Osteocyte (in vitro differentiated cells): ENCODE data around the gene EFS. TPM values are rescaled to one million over a fixed set of nuclear protein-coding genes. Genes with fewer than 3 reads are reported as not detected.

Experiments used
- DNase-seq: peaks from one replicate; pipeline ENCODE4 v3.0.0; 2021; ENCODE audit warnings: mixed read lengths; ENCODE audit not compliant: unreplicated experiment; ENCODE audit errors: extremely low spot score
- H3K27ac Mint-ChIP-seq: one replicate; pipeline ENCODE4 v1.8.0; 2021; ENCODE audit warnings: mild to moderate bottlenecking, mixed read lengths; ENCODE audit not compliant: unreplicated experiment
- H3K27me3 Mint-ChIP-seq: one replicate; pipeline ENCODE4 v1.8.0; 2021; ENCODE audit warnings: mixed read lengths; ENCODE audit not compliant: unreplicated experiment
- H3K36me3 Mint-ChIP-seq: one replicate; pipeline ENCODE4 v1.8.0; 2021; ENCODE audit warnings: mixed read lengths; ENCODE audit not compliant: unreplicated experiment
- H3K4me1 Mint-ChIP-seq: one replicate; pipeline ENCODE4 v1.8.0; 2021; ENCODE audit warnings: mixed read lengths; ENCODE audit not compliant: unreplicated experiment
- H3K4me3 Mint-ChIP-seq: one replicate; pipeline ENCODE4 v1.8.0; 2021; ENCODE audit warnings: mild to moderate bottlenecking, moderate library complexity, mixed read lengths; ENCODE audit not compliant: unreplicated experiment
- H3K9me3 Mint-ChIP-seq: one replicate; pipeline ENCODE4 v1.8.0; 2021; ENCODE audit warnings: mixed read lengths; ENCODE audit not compliant: unreplicated experiment
- total RNA-seq: library from RNA; stranded (reverse); gene quantifications from 2 replicates; pipeline ENCODE4 v1.2.1, GENCODE V29; 2021
- TF ChIP-seq, protein P1 (sequence below): fragments of 200-600 bp; sonication (generic); IDR thresholded peaks from 2 replicates; pipeline ENCODE4 v1.5.0; 2021; ENCODE audit warnings: antibody characterized with exemption, mild to moderate bottlenecking, moderate library complexity

Gene EFS
- total RNA-seq, 1 donor from 2014 or later = 31.9 TPM

DNA sequence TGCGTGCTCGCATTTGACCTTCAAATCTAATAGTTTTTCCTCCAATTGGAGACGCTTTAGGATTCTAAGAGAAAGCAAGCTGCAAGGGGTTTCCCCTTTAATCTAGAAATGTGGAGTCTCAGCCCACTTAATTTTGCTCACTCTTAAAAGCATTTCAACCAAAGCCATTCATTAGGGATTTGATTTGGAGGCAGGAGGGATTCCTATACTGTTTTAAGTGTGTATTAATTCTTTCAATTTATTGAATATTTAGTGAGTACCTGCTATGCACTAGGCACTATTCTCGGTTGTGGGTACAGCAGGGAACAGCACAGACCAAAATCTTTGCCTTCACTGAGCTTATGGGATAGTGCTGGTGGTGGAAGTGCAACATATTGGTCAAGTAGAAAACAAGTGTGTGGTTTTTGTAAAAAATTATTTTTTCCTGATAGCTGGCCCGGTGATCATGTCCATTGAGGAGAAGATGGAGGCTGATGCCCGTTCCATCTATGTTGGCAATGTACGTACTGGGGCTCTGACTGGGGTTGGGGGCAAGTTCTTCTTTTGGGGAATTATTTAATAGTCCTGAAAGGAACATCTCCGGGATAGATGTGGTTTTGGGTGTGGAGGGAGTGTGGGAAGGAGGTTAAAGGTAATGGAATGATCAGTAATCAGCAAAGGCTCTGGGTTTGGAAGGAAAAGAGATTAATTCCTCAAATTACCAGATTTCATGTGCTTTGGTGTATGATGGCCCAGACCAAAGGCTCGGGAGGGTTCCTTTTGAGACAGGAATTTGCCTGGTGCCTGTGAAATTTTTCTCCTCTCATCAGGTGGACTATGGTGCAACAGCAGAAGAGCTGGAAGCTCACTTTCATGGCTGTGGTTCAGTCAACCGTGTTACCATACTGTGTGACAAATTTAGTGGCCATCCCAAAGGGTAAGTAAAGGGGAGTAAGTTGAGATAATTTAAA, 42.1 kb downstream of the EFS start:
- TF ChIP-seq, protein P1, sequence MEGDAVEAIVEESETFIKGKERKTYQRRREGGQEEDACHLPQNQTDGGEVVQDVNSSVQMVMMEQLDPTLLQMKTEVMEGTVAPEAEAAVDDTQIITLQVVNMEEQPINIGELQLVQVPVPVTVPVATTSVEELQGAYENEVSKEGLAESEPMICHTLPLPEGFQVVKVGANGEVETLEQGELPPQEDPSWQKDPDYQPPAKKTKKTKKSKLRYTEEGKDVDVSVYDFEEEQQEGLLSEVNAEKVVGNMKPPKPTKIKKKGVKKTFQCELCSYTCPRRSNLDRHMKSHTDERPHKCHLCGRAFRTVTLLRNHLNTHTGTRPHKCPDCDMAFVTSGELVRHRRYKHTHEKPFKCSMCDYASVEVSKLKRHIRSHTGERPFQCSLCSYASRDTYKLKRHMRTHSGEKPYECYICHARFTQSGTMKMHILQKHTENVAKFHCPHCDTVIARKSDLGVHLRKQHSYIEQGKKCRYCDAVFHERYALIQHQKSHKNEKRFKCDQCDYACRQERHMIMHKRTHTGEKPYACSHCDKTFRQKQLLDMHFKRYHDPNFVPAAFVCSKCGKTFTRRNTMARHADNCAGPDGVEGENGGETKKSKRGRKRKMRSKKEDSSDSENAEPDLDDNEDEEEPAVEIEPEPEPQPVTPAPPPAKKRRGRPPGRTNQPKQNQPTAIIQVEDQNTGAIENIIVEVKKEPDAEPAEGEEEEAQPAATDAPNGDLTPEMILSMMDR = no peak
- Mint-ChIP-seq H3K27ac (peak overlapping the region; percentile 94), H3K4me3 (peak overlapping the region; percentile 94), H3K27me3 (no peaks in the 10 kb centered on the region), H3K9me3 (no peaks in the 10 kb centered on the region), H3K36me3 (peaks cover 31% of the 10 kb centered on the region), H3K4me1 (peaks cover 27% of the 10 kb centered on the region)
- DNase-seq = no peak

DNA sequence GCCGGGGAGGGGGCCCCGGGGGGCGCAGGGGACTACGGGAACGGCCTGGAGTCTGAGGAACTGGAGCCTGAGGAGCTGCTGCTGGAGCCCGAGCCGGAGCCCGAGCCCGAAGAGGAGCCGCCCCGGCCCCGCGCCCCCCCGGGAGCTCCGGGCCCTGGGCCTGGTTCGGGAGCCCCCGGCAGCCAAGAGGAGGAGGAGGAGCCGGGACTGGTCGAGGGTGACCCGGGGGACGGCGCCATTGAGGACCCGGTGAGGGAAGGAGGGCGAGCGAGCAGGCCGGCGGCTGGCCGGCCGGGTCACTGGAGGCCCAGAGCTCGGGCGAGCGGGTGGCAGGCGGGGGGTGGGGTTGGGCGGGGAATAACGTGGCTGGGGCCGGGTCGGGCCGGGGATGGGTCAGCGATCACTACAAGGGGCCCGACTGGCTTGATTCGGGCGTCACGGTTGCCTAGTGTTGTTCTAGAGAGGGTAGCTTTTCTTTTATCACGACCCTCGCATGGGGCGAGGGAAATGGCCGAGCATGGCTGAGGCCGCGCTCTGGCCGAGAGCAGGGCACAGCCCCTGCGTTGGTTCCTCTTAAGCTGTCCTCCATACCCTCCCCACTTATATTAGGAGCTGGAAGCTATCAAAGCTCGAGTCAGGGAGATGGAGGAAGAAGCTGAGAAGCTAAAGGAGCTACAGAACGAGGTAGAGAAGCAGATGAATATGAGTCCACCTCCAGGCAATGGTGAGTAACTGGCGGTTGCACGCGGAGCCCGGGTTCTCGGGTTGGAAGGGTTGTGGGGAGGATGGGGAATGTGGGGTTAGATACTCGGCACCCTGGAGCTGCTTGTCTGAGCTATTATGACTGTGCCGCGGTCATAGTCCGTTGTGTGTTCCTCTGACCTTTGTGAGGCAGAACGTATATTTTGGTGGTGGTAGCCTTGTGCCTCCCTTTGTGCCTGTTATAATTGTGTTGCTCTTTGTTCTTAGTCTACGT, 43.1 kb downstream of the EFS start:
- DNase-seq = peak; percentile 88

DNA sequence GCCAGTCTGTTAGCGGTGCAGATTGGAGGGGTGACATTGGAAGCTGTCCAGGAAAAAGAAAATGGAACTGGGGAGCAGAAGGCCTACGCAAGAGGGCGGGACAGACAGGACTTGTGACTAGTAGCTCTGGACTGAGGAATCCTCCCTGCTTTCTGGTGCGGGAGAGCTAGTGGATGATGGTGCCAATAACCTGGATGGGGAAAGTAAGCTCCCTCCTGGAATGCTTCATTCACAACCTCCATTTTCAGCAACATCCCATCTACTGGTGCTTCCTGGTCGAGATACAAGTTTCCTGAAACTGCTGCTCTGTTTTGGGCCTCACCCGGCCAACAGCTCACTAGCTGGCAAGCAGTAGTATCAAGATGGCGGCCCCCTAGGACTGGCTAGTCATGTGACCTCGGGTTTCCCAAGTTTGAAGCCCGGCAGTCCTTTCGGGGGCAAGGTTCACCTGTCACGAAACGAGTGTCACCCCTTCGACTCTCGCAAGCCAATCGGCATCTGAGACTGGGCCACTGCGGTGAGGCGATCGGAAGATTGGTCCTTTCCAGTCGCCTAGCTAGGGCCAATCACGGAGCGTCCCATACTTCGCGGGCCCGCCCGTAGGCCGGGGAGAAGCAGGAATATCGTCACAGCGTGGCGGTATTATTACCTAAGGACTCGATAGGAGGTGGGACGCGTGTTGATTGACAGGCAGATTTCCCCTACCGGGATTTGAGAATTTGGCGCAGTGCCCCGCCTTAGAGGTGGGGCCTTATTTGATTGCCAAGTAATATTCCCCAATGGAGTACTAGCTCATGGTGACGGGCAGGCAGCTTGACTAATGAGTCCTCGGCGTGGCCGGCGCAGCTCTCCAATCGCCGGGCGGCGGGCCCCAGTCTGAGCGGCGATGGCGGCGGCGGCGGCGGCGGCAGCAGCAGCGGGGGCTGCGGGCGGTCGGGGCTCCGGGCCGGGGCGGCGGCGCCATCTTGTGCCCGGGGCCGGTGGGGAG, 44.1 kb downstream of the EFS start, which contains the start of gene PABPN1:
TSS of gene PABPN1 (plus strand) at position 874 of the 988 bp plus-strand sequence. CDS start at position 887, 13 bp downstream.
- Mint-ChIP-seq H3K27ac (peak within 1 kb of the TSS; percentile 98), H3K4me1 (peaks cover 27% of the 10 kb centered on the region), H3K36me3 (peaks cover 32% of the 10 kb centered on the region), H3K9me3 (no peaks in the 10 kb centered on the region), H3K4me3 (peak within 1 kb of the TSS; percentile 94), H3K27me3 (no peaks in the 10 kb centered on the region)
- DNase-seq = peak; percentile 99
- TF ChIP-seq, protein P1 = no peak

More for the DNA sequence above, 43.1 kb downstream of the EFS start:
- no peaks in the 10 kb centered on the region for H3K9me3 Mint-ChIP-seq
- H3K27ac Mint-ChIP-seq = peak overlapping the region; percentile 94
- peak overlapping the region; percentile 94 for H3K4me3 Mint-ChIP-seq
- peaks cover 34% of the 10 kb centered on the region for H3K36me3 Mint-ChIP-seq
- TF ChIP-seq, protein P1 = no peak
- H3K4me1 Mint-ChIP-seq = peaks cover 27% of the 10 kb centered on the region
- no peaks in the 10 kb centered on the region for H3K27me3 Mint-ChIP-seq

DNA sequence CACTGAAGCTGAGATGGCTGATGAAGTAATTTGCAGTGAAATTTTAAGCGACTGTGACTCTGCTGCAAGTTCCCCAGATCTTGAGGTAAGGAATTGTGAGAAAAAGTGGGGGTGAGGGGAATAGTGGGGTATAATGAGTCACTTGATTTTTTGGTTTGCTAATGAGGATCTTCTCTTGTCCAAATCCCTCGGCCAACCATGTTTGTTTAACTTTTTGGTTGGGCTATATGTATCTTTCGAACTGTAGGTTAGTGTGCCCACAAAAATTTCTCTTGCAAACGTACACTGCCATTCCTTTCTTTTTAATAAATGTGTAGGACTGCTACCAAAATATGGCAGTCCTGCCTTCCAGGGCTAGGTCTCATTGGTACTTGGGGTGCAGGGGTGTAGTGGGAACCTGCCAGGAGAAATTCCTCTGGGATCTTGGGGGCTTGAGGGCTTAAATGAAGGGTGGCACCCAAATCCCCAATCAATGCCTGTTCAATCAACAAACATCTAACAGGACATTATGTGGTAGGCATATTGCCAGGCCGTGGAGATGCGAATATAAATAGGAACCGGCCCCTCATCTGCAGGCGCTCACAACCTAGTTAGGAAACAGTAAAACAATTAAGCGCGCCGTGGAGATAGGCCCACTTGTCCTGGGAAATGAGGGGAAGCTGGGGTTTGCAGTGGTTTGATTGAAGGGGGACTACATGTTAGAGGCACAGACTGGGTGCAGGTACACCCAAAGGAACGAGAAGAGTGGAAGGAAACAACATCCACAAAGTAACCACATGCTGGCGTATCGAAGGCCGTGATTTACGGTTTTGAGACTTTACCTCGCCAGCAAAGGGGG, 45.0 kb downstream of the EFS start:
- Mint-ChIP-seq H3K27me3 (no peaks in the 10 kb centered on the region), H3K36me3 (peaks cover 28% of the 10 kb centered on the region), H3K4me3 (peak overlapping the region; percentile 72), H3K27ac (peak overlapping the region; percentile 98), H3K9me3 (no peaks in the 10 kb centered on the region), H3K4me1 (peaks cover 27% of the 10 kb centered on the region)
- TF ChIP-seq, protein P1 = no peak
- DNase-seq = no peak
